Stimulated activated CD4-positive, alpha-beta T cell treated with anti-CD3 and anti-CD28 coated beads, TNF-alpha, amount 100 ng/mL, for 1 hour (primary cell): ENCODE measurements around the gene MTUS2.

Experiments
- DNase-seq, 3 donors: peaks; one replicate each; pipeline ENCODE4 v3.0.0-alpha.2; 2020; ENCODE audit warnings: low read depth in 3 of 3, low spot score in 1 of 3

Gene MTUS2

GRCh38 chr13:29021717-29022116 lies 201.6 kb downstream of the MTUS2 start:
- DNase-seq = no peak

- no peak for DNase-seq
Measured at GRCh38 chr13:29022410-29022809, 202.3 kb downstream of the MTUS2 start.

GRCh38 chr13:29022968-29023367 lies 202.8 kb downstream of the MTUS2 start:
- no peak for DNase-seq

GRCh38 chr13:29024783-29025182 lies 204.6 kb downstream of the MTUS2 start:
- DNase-seq = no peak

GRCh38 chr13:29028868-29029267 lies 208.7 kb downstream of the MTUS2 start:
- no peak for DNase-seq

- no peak for DNase-seq
Measured at GRCh38 chr13:29038700-29039099, 218.6 kb downstream of the MTUS2 start.

GRCh38 chr13:29039212-29039611 lies 219.1 kb downstream of the MTUS2 start:
- no peak for DNase-seq

- no peak for DNase-seq
Measured at GRCh38 chr13:29046588-29046987, 226.4 kb downstream of the MTUS2 start.

GRCh38 chr13:29049524-29049923 lies 229.4 kb downstream of the MTUS2 start:
- DNase-seq = no peak

GRCh38 chr13:29050719-29051118 lies 230.6 kb downstream of the MTUS2 start:
- no peak for DNase-seq

GRCh38 chr13:29059800-29060199 lies 239.7 kb downstream of the MTUS2 start:
- no peak for DNase-seq

GRCh38 chr13:29065142-29065541 lies 245.0 kb downstream of the MTUS2 start:
- DNase-seq = no peak

- DNase-seq = no peak
Measured at GRCh38 chr13:29067306-29067945, 247.3 kb downstream of the MTUS2 start.

- no peak for DNase-seq
Measured at GRCh38 chr13:29073755-29074154, 253.6 kb downstream of the MTUS2 start.

GRCh38 chr13:29077051-29077813 lies 257.1 kb downstream of the MTUS2 start:
- DNase-seq = no peak

GRCh38 chr13:29081036-29081435 lies 260.9 kb downstream of the MTUS2 start:
- DNase-seq = peak in 1 of 3 donors; percentile 17

- DNase-seq = no peak
Measured at GRCh38 chr13:29081697-29082440, 261.7 kb downstream of the MTUS2 start.

GRCh38 chr13:29099781-29100406 lies 279.8 kb downstream of the MTUS2 start:
- no peak for DNase-seq

- no peak for DNase-seq
Measured at GRCh38 chr13:29100758-29101157, 280.6 kb downstream of the MTUS2 start.

- no peak for DNase-seq
Measured at GRCh38 chr13:29101409-29101808, 281.3 kb downstream of the MTUS2 start.

GRCh38 chr13:29101905-29102304 lies 281.8 kb downstream of the MTUS2 start:
- DNase-seq = no peak
